Putamen (tissue), 1 donor: ENCODE data around the gene RBM4B.

ENCODE experiments used
- DNase-seq: peaks from one replicate; pipeline ENCODE4 v3.0.0-alpha.2; 2016; ENCODE audit warnings: low spot score

Gene RBM4B

DNA sequence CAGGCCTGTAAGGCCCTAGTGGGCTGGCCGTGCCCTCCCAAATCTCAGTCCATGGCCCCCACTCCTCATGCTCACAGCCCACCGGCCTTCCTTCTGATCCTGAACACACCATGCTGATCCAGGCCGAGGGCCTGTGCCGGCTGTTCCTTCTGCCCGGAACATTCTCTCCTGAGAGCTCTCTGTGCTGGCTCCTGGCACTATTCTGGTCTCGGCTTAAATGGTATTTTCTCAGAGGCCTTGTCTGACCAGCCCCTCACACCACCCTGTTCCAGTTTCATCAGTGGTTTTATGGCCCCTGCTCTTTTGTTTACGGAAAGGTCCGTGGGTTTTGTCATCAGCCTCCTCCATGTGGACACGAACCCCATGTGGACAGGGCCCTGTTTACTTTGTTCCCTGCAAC, 29.3 kb upstream of the RBM4B start:
- no peak for DNase-seq

DNA sequence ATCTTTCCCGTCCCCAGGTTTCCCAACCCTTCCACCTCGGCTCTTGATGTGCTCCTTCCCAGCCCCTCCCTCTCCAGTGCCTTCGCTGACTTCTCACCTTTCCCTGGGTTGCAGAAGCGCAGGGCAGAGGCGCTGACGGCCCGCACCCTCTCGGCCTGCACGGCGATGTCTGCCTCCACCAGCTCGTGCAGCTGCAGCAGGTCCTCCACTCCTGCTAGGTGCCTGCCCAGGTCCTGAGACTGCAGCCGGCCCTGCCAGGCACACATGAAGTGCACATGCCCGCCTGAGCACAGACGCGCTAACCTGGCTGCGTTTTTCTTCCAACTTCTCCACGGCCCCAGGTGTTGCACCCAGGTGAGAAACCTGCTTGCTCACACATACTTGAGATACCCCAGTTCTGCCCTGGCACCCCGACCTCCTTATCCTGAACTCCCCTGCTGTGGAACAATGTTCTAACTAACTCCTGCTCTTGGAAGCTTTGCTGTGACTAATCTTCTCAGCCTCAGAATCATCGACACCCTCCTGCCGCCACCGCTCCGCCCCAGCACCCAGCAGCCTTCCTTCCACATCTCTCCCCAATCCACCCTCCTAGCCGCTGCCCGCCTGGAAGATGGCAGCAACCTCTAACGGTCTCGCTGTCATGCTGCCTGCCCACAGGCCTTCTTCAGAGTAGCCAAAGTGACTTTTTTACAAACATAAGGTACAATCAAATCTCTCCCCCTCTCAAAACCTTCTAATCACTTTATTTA, 28.1 kb upstream of the RBM4B start:
- DNase-seq, result no peak

DNA sequence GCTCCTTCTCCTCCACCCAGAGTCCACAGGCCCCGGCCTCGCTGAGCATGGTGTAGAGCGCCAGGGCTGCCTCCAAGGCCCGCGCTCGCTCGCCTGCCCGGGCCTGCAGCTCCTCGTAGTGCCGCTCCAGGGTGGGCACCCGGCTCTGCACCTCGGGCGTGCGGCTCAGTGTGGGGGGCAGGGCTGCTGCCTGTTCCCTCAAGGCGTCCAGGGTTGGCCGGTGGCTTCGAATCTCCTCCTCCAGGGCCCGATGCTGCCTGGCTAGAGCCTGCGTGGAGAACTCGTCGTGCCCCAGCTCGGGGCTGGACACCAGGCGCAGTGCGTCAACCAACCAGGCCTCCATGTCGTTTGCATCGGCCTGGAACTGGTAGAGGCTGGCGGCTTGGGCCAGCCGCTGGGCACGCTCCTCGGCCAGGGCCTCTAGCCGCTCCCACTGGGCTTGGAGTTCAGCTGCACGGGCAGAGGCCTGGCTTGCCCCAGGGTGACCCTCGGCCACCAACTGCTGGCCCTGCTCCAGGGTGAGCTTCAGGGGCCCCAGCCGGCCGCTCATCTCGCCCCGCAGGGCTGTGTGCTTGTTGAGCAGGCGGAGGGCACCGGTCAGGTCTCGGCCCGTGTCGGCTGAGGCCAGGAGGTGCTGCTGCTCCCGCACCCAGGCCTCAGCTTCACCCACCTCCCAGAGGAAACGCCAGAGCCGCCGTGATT, 27.1 kb upstream of the RBM4B start:
- DNase-seq, result no peak

DNA sequence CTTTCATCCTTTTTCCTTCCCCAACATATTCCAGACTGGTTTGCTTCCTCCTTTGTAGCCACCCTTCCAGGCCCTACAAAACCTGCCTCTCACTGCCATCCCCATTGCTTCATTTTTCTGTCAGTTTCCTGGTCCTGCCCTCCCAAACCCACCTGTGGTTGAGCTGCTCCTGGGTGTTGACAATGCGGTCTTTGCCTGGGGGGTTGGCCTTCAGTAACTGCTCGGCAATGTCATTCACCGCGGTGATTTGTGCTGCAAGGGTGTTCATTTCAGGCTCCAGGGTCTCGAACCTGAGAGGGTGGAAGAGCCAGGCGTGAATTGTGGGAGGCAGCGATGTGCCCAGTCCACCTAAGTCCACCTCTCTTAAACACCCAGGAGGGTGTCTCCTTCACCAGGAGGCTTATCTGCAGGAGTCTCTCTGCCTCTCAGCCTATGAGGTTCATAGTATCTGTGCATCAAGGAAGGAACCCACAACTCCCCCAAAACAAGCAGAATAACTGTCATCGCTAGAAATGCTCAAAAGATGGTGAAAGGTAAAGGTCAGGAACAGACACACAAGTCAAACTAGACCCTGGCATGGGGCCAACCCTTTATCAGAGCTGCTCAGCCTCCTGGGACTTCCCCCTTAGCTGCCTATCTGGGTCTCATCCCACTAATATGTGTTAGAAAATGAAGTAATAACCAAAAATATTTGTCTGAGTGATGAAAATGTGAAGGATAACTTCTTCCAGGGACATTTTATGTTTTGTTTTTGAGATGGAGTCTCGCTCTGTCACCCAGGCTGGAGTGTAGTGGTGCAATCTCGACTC, 23.9 kb upstream of the RBM4B start:
- no peak for DNase-seq

DNA sequence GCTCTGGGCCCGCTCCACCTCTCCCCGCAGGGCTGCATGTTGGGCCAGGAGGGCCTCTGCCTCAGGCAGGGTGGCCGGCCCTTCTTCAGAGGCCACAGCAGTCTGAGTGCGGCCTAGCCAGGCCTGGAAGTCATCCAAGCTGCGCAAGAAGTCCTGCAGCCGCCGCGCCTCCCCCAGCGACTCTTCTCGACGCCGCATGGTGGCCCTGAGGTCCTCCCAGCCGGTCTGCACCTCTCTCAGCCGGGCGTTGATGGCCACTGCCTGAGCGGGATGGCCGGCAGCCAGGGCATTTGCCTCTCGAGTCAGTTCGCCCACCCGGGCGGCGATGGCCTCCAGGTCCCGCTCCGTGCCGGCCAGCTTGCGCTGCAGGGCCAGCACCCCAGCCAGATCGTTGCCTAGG, 23.1 kb upstream of the RBM4B start:
- no peak for DNase-seq

DNA sequence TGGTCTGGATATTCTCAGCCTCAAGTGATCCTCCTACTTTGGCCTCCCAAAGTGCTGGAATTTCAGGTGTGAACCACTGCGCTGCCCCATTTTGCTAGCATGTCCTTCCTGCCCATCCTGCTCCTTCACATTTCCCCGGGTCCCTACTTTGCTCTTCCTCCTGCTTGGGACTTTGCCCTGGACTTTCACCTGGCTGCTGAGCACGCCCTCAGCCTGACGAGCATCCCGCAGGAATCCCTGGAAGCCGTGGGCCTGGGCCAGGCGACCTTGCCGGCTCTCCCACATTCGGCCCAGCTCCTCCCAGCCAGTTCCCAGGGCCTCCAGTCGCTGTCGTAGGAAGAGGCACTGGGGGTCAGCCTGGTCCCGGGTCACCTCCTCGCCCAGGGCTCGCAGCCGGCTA, 22.6 kb upstream of the RBM4B start:
- no peak for DNase-seq

DNA sequence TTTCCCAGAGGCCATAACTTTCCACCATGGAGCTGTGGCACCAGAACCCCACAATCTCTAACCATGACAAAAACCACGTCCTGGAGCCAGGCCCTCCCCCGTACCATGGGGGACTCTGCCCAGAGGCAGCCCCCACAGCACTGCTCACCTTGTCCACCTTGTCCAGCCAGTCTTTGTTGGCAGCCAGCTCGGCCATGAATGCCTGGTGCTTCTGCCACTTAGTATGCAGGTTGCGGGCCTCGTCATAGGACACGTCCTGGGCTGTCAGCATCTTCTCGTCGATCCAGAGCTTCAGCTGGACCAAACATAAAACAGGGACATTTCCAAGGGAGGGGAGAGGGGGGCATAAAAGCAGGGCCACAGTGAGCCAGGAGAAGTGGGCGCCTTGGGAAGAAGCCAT, 20.8 kb upstream of the RBM4B start:
- no peak for DNase-seq

GRCh38 chr11:66697988-66698387, 20.3 kb upstream of the RBM4B start:
- no peak for DNase-seq

- DNase-seq, result no peak
These were observed 18.5 kb upstream of the RBM4B start for GRCh38 chr11:66696146-66696545.

DNA sequence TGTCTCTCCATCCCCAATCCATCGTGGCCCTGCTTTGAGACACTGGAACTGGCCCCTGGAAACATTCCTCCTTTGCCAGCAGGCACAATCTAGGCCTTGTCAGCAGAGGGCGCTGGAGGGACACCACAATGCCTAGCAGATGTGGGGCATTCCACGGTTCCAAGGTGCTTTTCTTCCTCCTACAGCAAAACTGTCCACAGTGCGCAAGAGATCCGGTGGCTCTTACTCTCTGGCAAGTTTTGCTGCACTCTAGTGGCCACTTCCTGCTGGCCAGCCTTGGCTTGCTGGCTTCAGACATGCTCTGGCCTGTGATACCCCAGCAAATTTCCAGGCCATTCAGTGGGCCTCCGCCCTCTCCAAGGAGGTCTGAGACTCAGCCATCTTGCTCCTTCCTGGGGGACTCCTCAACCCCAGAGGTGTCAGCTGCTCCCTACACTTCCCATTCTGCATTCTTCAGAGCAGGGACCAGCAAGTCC, 17.1 kb upstream of the RBM4B start:
- DNase-seq, result peak; percentile 77

GRCh38 chr11:66694056-66694410, 16.3 kb upstream of the RBM4B start:
- DNase-seq, result no peak

GRCh38 chr11:66693356-66694055, 15.8 kb upstream of the RBM4B start:
- DNase-seq, result no peak

DNA sequence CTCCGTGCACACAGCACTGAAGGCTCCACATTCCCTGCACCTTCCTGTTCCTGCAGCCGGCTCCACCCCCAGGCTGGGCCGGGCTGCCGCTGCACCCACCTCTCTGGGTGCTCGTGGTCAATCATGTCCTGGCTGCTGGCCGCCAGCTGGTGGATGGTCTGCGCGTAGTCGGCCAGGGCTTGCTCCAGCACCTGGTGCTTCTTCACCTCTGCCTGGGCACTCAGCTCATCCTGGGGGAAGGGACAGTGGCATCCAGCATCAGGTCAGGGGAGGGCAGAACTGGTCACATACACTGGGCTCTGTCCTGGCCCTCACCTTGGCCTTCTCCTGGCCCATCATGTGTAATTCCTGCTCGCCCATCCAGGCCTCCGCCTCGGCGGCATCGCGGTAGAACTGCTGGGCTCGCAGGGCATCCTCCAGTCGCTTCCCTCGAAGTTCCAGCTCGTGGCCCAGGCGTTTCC, 15.2 kb upstream of the RBM4B start:
- no peak for DNase-seq

GRCh38 chr11:66692446-66692845, 14.8 kb upstream of the RBM4B start:
- no peak for DNase-seq

DNA sequence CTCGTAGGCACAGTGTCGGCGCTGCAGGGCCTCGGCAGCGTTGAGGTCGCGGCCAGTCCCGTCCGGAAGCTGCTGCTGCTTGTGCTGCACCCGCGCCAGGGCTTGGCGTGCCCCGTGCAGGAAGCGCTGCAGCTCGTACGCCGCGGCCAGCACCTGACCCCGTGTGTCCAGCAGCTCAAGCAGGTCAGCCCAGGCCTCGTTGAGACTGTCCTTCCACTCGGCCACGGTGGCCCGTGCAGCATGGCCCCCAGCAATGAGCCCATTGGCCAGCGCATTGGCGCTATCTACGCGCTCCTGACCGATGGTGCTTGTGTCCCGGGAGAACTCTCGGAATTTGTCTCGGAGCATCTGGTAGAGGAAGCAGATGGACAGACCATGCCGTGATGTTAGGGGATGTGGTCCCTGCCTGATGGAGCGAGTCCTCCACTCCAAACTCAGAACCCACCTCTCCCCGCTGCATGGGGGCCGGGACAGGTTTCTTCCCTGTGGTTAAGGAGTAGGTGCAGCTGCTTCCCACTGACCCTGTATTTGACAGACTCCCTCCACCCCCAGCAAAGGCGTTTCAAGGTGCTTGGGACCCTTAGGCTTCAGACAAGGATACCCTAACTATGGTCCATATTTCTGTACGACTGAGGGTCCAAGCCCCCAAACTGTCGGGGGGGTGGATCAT, 13.8 kb upstream of the RBM4B start:
- no peak for DNase-seq

GRCh38 chr11:66689661-66690590, 12.2 kb upstream of the RBM4B start:
- DNase-seq, result no peak

DNA sequence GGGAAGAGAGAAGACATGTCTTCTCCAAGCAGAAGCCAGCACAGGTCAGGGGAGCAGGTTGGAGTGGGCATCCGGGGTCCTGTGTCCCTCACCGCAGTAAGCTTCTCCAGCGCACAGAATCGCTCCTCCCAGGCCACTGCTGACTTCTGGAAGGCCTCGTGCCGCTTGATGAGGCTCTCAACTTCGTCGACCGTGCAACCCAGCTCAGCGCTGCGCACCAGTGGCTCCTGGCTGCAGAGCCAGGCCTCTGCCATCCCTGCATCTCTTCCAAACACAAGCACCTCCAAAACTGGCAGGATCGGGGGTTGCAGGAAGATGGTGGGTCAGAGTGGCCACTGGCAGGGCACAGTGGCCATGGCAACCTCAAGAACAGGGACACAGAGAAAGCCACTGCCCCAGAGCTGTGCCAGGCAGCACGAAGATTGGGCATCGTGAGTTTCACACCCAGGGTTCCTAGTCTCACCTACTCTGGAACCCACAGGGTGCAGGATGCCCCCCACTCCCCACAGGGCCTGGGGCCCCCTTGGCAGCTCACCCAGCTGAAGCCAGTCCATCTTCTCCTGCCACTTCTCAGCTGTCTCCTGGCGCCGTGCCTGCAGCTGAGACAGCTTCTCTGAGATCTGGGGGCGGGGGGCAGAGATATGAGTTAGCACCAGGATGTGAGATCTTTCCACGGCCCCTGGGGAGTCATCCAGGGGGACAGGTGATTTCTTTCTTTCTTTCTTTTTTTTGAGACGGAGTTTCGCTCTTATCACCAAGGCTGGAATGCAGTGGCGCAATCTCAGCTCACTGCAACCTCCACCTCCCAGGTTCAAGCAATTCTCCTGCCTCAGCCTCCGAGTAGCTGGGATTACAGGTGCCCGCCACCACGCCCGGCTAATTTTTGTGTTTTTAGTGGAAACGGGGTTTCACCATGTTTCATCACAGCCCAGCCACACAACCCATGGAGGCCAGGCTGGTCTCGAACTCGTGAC, 11.2 kb upstream of the RBM4B start:
- no peak for DNase-seq

DNA sequence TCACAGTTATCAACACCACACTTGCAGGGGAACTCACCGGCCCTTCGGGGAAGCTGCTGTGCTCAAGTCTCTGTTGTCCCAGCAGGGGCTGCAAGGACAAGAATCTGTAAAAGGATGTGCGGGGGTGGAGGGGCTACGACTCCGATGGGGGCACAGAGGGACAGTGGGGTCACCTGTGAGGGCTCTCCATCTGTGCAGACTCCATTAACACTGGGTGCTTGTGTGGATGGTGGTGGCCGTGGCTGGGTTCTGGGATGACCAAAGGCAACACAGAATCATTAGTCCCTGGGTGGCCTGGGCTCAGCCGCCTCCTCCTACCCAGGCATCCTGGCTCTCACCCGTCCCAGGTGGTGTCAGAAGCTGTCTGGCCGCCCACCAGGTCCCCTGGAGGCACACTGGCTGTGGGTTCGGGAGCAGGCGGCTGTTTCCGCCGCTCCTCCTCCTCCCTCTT, 10.2 kb upstream of the RBM4B start:
- DNase-seq, result peak; percentile 43
